ENCODE measurements around the gene TGM3.

Gene TGM3

GRCh38 chr20:2335096-2335870 lies 39.5 kb downstream of the TGM3 start:
- DNase-seq (ENCODE audit: low spot score), result no peak
- Histone ChIP-seq H3K4me3 (no peak overlapping the region), H3K27ac (no peak overlapping the region)
- TF ChIP-seq CTCF (IDR thresholded peaks at IDR 0.05), result no peak

- H3K4me3 ChIP-seq, result no peak overlapping the region
- no peak for DNase-seq (ENCODE audit: low spot score)
- TF ChIP-seq CTCF (IDR thresholded peaks at IDR 0.05), result no peak
- H3K27ac ChIP-seq, result no peak overlapping the region
These were observed 40.7 kb downstream of the TGM3 start for GRCh38 chr20:2336471-2336870.

- no peak for DNase-seq (ENCODE audit: low spot score)
These were observed 41.3 kb downstream of the TGM3 start for GRCh38 chr20:2337142-2337541.

GRCh38 chr20:2338411-2339066 lies 42.7 kb downstream of the TGM3 start:
- no peak overlapping the region for H3K4me3 ChIP-seq
- no peak overlapping the region for H3K27ac ChIP-seq
- DNase-seq (ENCODE audit: low spot score), result no peak
- TF ChIP-seq CTCF (IDR thresholded peaks at IDR 0.05), result no peak

More at GRCh38 chr20:2337142-2337541, 41.3 kb downstream of the TGM3 start:
- no peak for TF ChIP-seq CTCF (IDR thresholded peaks at IDR 0.05)
- Histone ChIP-seq H3K4me3 (no peak overlapping the region), H3K27ac (no peak overlapping the region)

- no peak overlapping the region for H3K4me3 ChIP-seq
- no peak for TF ChIP-seq CTCF (IDR thresholded peaks at IDR 0.05)
- no peak overlapping the region for H3K27ac ChIP-seq
- no peak for DNase-seq (ENCODE audit: low spot score)
These were observed 44.3 kb downstream of the TGM3 start for GRCh38 chr20:2340136-2340535.

- no peak for TF ChIP-seq CTCF (IDR thresholded peaks at IDR 0.05)
- no peak overlapping the region for H3K4me3 ChIP-seq
These were observed 45.0 kb downstream of the TGM3 start for GRCh38 chr20:2340823-2341222.

GRCh38 chr20:2341336-2341735 lies 45.5 kb downstream of the TGM3 start:
- no peak for TF ChIP-seq CTCF (IDR thresholded peaks at IDR 0.05)
- DNase-seq (ENCODE audit: low spot score), result no peak
- Histone ChIP-seq H3K27ac (no peak overlapping the region), H3K4me3 (no peak overlapping the region)

More at GRCh38 chr20:2340823-2341222, 45.0 kb downstream of the TGM3 start:
- no peak for DNase-seq (ENCODE audit: low spot score)
- no peak overlapping the region for H3K27ac ChIP-seq

Measured in coronary artery (tissue), 2 donors.